ENCODE measurements around the gene CTRB1.

DNA sequence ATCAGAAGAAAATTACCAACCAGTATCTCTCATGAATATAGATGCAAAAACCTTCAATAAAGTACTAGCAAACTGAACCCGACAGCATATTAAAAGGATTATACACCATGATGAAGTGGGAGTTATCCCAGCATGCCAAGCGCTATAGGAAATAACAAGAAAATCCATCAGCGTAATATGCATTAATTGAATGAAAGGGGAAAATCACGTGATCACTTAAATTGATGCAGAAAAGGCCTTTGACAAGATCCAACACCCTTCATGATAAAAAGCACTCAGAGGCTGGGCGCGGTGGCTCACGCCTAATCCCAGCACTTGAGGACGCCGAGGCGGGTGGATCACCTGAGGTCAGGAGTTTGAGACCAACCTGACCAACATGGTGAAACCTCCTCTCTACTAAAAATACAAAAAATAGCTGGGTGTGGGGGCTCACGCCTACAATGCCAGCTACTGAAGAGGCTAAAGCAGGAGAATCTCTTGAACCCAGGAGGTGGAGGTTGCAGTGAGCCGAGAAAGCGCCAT, 16.7 kb upstream of the CTRB1 start:
- no peak for TF ChIP-seq CTCF (IDR thresholded peaks at IDR 0.05)
- no peak for TF ChIP-seq CHD4 (IDR thresholded peaks at IDR 0.05; ENCODE audit: borderline replicate concordance)
- TF ChIP-seq USF2 (IDR thresholded peaks at IDR 0.05), result no peak
- no peak for TF ChIP-seq RFX5 (IDR thresholded peaks at IDR 0.05)

Measured in A549 (cell line).